H1 (cell line): ENCODE results near the gene PTPN13. TPM values are rescaled to one million over a fixed set of nuclear protein-coding genes. Genes with fewer than 3 reads are reported as not detected.

Experiments used
- CTCF ChIA-PET: fragments of 300-600 bp; sonication (Branson Sonifier 250); formaldehyde crosslinking; loops from one replicate; lab custom pipeline; 2021; ENCODE audit not compliant: partially characterized antibody; lab: Charles Lee
- POLR2A ChIA-PET: fragments of 300-600 bp; sonication (Branson Sonifier 250); formaldehyde crosslinking; loops from one replicate; lab custom pipeline; 2021; ENCODE audit warnings: inconsistent platforms; ENCODE audit not compliant: partially characterized antibody; lab: Charles Lee
- DNase-seq, 2 experiments: peaks; one replicate each; pipeline versions ENCODE4 v3.0.0 to v3.0.0-alpha.2; 2010 to 2022; ENCODE audit warnings: low spot score in 2 of 2, low read depth in 1 of 2, mixed read lengths in 1 of 2
- FAIRE-seq: peaks from 2 replicates; lab custom pipeline; 2011; peaks lifted over from hg19 to GRCh38; lab: Jason Lieb, UNC
- H2AFZ ChIP-seq: 2 replicates; pipeline ENCODE4 v1.8.1; 2012; ENCODE audit warnings: low read length, inconsistent platforms
- H2AK5ac ChIP-seq: 2 replicates; pipeline ENCODE4 v1.6.1; 2013; ENCODE audit warnings: low read depth, low read length
- H2BK120ac ChIP-seq: replicated peaks from 2 replicates; pipeline ENCODE3; 2013; ENCODE audit warnings: low read depth, low read length, inconsistent platforms
- H2BK12ac ChIP-seq: 2 replicates; pipeline ENCODE4 v1.6.1; 2013; ENCODE audit warnings: low read depth, low read length
- H2BK15ac ChIP-seq: 2 replicates; pipeline ENCODE4 v1.6.1; 2013; ENCODE audit warnings: low read length
- H2BK20ac ChIP-seq: 2 replicates; pipeline ENCODE4 v1.6.1; 2013; ENCODE audit warnings: low read length
- H2BK5ac ChIP-seq: 2 replicates; pipeline ENCODE4 v1.6.1; 2013; ENCODE audit warnings: low read depth, low read length
- H3K14ac ChIP-seq: 2 replicates; pipeline ENCODE4 v1.6.1; 2013; ENCODE audit warnings: inconsistent platforms; ENCODE audit not compliant: insufficient read length
- H3K18ac ChIP-seq: 2 replicates; pipeline ENCODE4 v1.6.1; 2013; ENCODE audit warnings: low read length; ENCODE audit errors: extremely low read depth
- H3K23ac ChIP-seq: 2 replicates; pipeline ENCODE4 v1.6.1; 2013; ENCODE audit warnings: inconsistent platforms; ENCODE audit not compliant: insufficient read length
- H3K23me2 ChIP-seq: 2 replicates; pipeline ENCODE4 v1.6.1; 2013; ENCODE audit warnings: low read depth, low read length
- H3K27ac ChIP-seq: 2 replicates; pipeline ENCODE4 v1.6.1; 2011; ENCODE audit warnings: low read depth, low read length, inconsistent platforms
- H3K27me3 ChIP-seq, 4 experiments: replicated peaks in 1 of 4; 1 replicate in 1 of 4; 2 replicates in 3 of 4; pipeline versions ENCODE4 v1.6.1 to v1.8.1; 2011 to 2013; ENCODE audit warnings: low read length in 3 of 4, mild to moderate bottlenecking in 3 of 4, inconsistent platforms in 2 of 4, mixed read lengths in 2 of 4, moderate library complexity in 1 of 4; ENCODE audit not compliant: control insufficient read depth in 3 of 4, insufficient read depth in 3 of 4; ENCODE audit errors: extremely low read depth in 1 of 4
- H3K36me3 ChIP-seq, 4 experiments: 2 replicates each; pipeline versions ENCODE4 v1.6.1 to v1.8.1; 2011 to 2013; ENCODE audit warnings: mild to moderate bottlenecking in 4 of 4, low read length in 3 of 4, moderate library complexity in 2 of 4, control low read depth in 1 of 4, inconsistent platforms in 1 of 4; ENCODE audit not compliant: insufficient read depth in 4 of 4, control insufficient read depth in 2 of 4
- H3K4ac ChIP-seq: replicated peaks from 2 replicates; pipeline ENCODE3; 2013; ENCODE audit warnings: low read length, low read depth, mixed read lengths, inconsistent platforms; ENCODE audit not compliant: insufficient read length
- H3K4me1 ChIP-seq, 4 experiments: replicated peaks in 1 of 4; 1 replicate in 1 of 4; 2 replicates in 3 of 4; pipeline versions ENCODE4 v1.6.1 to v1.8.1; 2011 to 2013; ENCODE audit warnings: low read length in 3 of 4, inconsistent platforms in 2 of 4, mixed read lengths in 1 of 4; ENCODE audit not compliant: insufficient read depth in 4 of 4, control insufficient read depth in 3 of 4
- H3K4me2 ChIP-seq, 2 experiments: 2 replicates each; pipeline versions ENCODE4 v1.6.1 to v1.8.1; 2011 to 2013; ENCODE audit warnings: low read depth in 2 of 2, low read length in 2 of 2, control low read depth in 1 of 2, inconsistent platforms in 1 of 2, mild to moderate bottlenecking in 1 of 2; ENCODE audit not compliant: insufficient read depth in 1 of 2
- H3K4me3 ChIP-seq, 4 experiments: fragments of 200-600, 300-600 bp in 1 of 4; sonication (generic), shearing (Covaris generic), sonication (Bioruptor Twin) in 1 of 4; 2 replicates each; pipeline versions ENCODE4 v1.5.1 to v1.8.1; 2011 to 2016; ENCODE audit warnings: low read length in 4 of 4, low read depth in 3 of 4, control low read depth in 2 of 4, inconsistent platforms in 2 of 4, mild to moderate bottlenecking in 2 of 4, mixed read lengths in 1 of 4, moderate library complexity in 1 of 4; ENCODE audit not compliant: insufficient read depth in 2 of 4; ENCODE audit errors: extremely low read depth in 1 of 4
- H3K56ac ChIP-seq: replicated peaks from 2 replicates; pipeline ENCODE3; 2013; ENCODE audit warnings: low read depth, mild to moderate bottlenecking, mixed read lengths, low read length, inconsistent platforms; ENCODE audit not compliant: insufficient read length
- H3K79me1 ChIP-seq: 2 replicates; pipeline ENCODE4 v1.6.1; 2013; ENCODE audit warnings: low read depth, low read length, control low read depth
- H3K79me2 ChIP-seq, 2 experiments: 2 replicates each; pipeline versions ENCODE4 v1.6.1 to v1.8.1; 2012 to 2013; ENCODE audit warnings: low read length in 2 of 2, mild to moderate bottlenecking in 2 of 2, inconsistent platforms in 1 of 2; ENCODE audit not compliant: insufficient read depth in 2 of 2, control insufficient read depth in 1 of 2
- H3K9ac ChIP-seq, 4 experiments: replicated peaks in 1 of 4; 1 replicate in 1 of 4; 2 replicates in 3 of 4; pipeline versions ENCODE4 v1.6.1 to v1.8.1; 2011 to 2013; ENCODE audit warnings: low read depth in 3 of 4, low read length in 3 of 4, control low read depth in 2 of 4, mild to moderate bottlenecking in 2 of 4, moderate library complexity in 2 of 4, inconsistent platforms in 1 of 4; ENCODE audit errors: extremely low read depth in 1 of 4
- H3K9me3 ChIP-seq, 2 experiments: 2 replicates each; pipeline versions ENCODE4 v1.6.1 to v1.8.1; 2012 to 2013; ENCODE audit warnings: mild to moderate bottlenecking in 2 of 2, moderate library complexity in 2 of 2, control low read depth in 1 of 2, inconsistent platforms in 1 of 2, low read depth in 1 of 2, low read length in 1 of 2, mixed read lengths in 1 of 2; ENCODE audit not compliant: insufficient read depth in 2 of 2
- H4K20me1 ChIP-seq, 2 experiments: replicated peaks in 1 of 2; 2 replicates each; pipeline versions ENCODE3 to v1.8.1; 2011 to 2013; ENCODE audit warnings: inconsistent platforms in 2 of 2, low read length in 2 of 2, mild to moderate bottlenecking in 1 of 2; ENCODE audit not compliant: insufficient read depth in 2 of 2, control insufficient read depth in 1 of 2
- H4K5ac ChIP-seq: 2 replicates; pipeline ENCODE4 v1.6.1; 2013; ENCODE audit warnings: low read length, low read depth, mixed read lengths, inconsistent platforms; ENCODE audit not compliant: insufficient read length
- H4K8ac ChIP-seq: 2 replicates; pipeline ENCODE4 v1.8.0; 2013; ENCODE audit warnings: mild to moderate bottlenecking, moderate library complexity, low read length, inconsistent platforms; ENCODE audit not compliant: insufficient read depth; ENCODE audit errors: extremely low read depth
- H4K91ac ChIP-seq: replicated peaks from 2 replicates; pipeline ENCODE3; 2013; ENCODE audit warnings: low read length, mixed read lengths, inconsistent platforms; ENCODE audit not compliant: insufficient read length
- BCL11A ChIP-seq, 2 experiments: IDR thresholded peaks; one replicate each; pipeline ENCODE4 v1.6.1; 2011; ENCODE audit warnings: low read depth in 2 of 2, low read length in 2 of 2, mild to moderate bottlenecking in 2 of 2
- BRCA1 ChIP-seq: IDR thresholded peaks from 2 replicates; pipeline ENCODE4 v1.6.1; 2012; ENCODE audit warnings: low read depth, low read length, improper control_type of control experiment
- CBX8 ChIP-seq: fragments of 300-800, 300-1000 bp; sonication (generic); IDR thresholded peaks from 2 replicates; pipeline ENCODE4 v1.7.1; 2016; ENCODE audit warnings: low read depth, low read length, borderline replicate concordance
- CEBPB ChIP-seq: IDR thresholded peaks from 2 replicates; pipeline ENCODE4 v1.6.1; 2012; ENCODE audit warnings: low read depth, low read length
- GTF2F1 ChIP-seq: IDR thresholded peaks from 2 replicates; pipeline ENCODE4 v1.6.1; 2012; ENCODE audit warnings: low read depth, low read length, improper control_type of control experiment, borderline replicate concordance
- KDM1A ChIP-seq: fragments of 200-600, 300-600 bp; sonication (generic); IDR thresholded peaks from 2 replicates; pipeline ENCODE4 v1.7.1; 2016; ENCODE audit warnings: mild to moderate bottlenecking, low read length, borderline replicate concordance
- POLR2A ChIP-seq, 2 experiments: IDR thresholded peaks; 1 replicate in 1 of 2; 2 replicates in 1 of 2; pipeline ENCODE4 v1.6.1; 2011; ENCODE audit warnings: low read depth in 2 of 2, low read length in 2 of 2, mild to moderate bottlenecking in 2 of 2; ENCODE audit errors: control extremely low read depth in 1 of 2
- POLR2AphosphoS5 ChIP-seq: IDR thresholded peaks from 2 replicates; pipeline ENCODE4 v1.6.1; 2011; ENCODE audit warnings: low read depth, low read length
- RAD21 ChIP-seq, 2 experiments: IDR thresholded peaks in 1 of 2; conservative IDR thresholded peaks in 1 of 2; 2 replicates each; pipeline ENCODE4 v1.6.1; 2011; ENCODE audit warnings: low read depth in 2 of 2, low read length in 2 of 2, improper control_type of control experiment in 1 of 2, inconsistent platforms in 1 of 2, mild to moderate bottlenecking in 1 of 2, moderate library complexity in 1 of 2
- SRF ChIP-seq: IDR thresholded peaks from 2 replicates; pipeline ENCODE4 v1.6.1; 2011; ENCODE audit warnings: mild to moderate bottlenecking, low read depth, low read length, moderate library complexity
- TAF1 ChIP-seq: IDR thresholded peaks from 2 replicates; pipeline ENCODE4 v1.6.1; 2011; ENCODE audit warnings: mild to moderate bottlenecking, low read depth, low read length
- TBP ChIP-seq: IDR thresholded peaks from 2 replicates; pipeline ENCODE4 v1.6.1; 2011; ENCODE audit warnings: low read depth, low read length, improper control_type of control experiment
- TEAD4 ChIP-seq: IDR thresholded peaks from 2 replicates; pipeline ENCODE4 v1.6.1; 2012; ENCODE audit warnings: low read depth, low read length, inconsistent platforms, mixed read lengths
- YY1 ChIP-seq: IDR thresholded peaks from 2 replicates; pipeline ENCODE4 v1.6.1; 2011; ENCODE audit warnings: low read depth, mild to moderate bottlenecking, low read length
- polyA plus RNA-seq, 7 experiments: library from polyadenylated mRNA; depleted of rRNA in 3 of 7; stranded (reverse) in 5 of 7; unstranded in 2 of 7; fragments of >200 nt in 5 of 7; fragments of 200-250 nt in 2 of 7; gene quantifications; 1 replicate in 5 of 7; 2 replicates in 1 of 7; 4 replicates in 1 of 7; pipeline versions ENCODE4 v1.2.1 to v1.2.3, GENCODE V29; 2011 to 2013; ENCODE audit warnings: missing spikeins in 2 of 7, mixed read lengths in 2 of 7
- total RNA-seq: library from RNA; stranded (reverse); fragmentation: NEBNext Ultra II Directional; extraction: Animal tissue kit (Norgen Biotek cat#: 25700); gene quantifications from 2 replicates; pipeline ENCODE4 v1.2.1, GENCODE V29; 2021
- TF ChIP-seq, protein P1 (sequence below): IDR thresholded peaks from 2 replicates; pipeline ENCODE4 v1.6.1; 2011; ENCODE audit warnings: low read length, improper control_type of control experiment

Gene PTPN13
- total and polyA plus RNA-seq, 2 of the 8 experiments (the other 6 are each of a cell fraction or from before 2014, with no cell fraction given), result 12.7 to 57.9 TPM

DNA sequence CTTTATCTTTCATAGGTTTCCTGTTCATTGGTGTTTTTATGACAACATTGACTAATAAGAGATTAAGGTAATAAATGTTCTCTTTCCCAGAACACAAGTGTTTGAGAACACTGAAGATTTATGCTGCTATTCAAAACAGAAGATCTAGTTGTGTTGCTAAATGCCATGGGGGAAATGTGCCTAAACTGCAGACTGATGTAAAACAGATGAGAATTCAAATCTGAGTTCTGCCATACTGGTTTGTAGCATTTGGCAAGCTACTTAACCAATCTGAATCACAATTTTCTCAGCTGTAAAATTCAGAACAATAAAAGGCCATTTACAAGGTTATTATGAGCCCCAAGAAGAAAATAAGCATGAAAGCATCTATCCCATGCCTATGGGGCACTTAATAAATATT, 252.8 kb downstream of the PTPN13 start:
- Histone ChIP-seq H3K14ac (no peak overlapping the region), H2AK5ac (no peak overlapping the region), H3K9me3 (no peaks in the 10 kb centered on the region), H2BK120ac (no peak overlapping the region), H2BK20ac (no peak overlapping the region), H3K4me1 (no peaks in the 10 kb centered on the region), H3K4me2 (no peak overlapping the region), H3K56ac (no peak overlapping the region), H3K27me3 (no peaks in the 10 kb centered on the region), H2BK12ac (no peak overlapping the region), H2BK5ac (no peak overlapping the region), H3K4ac (no peak overlapping the region), H3K4me3 (no peak overlapping the region), H3K23ac (no peak overlapping the region), H4K8ac (no peak overlapping the region), H3K79me1 (no peaks in the 10 kb centered on the region), H3K27ac (no peak overlapping the region), H2AFZ (no peak overlapping the region), H4K5ac (no peak overlapping the region), H4K91ac (no peak overlapping the region), H3K23me2 (0 out of 2 replicates have a peak, but pooled peaks cover 1% of the 10 kb centered on the region), H3K9ac (no peak overlapping the region), H3K36me3 (no peaks in the 10 kb centered on the region), H3K18ac (no peak overlapping the region), H4K20me1 (no peaks in the 10 kb centered on the region), H3K79me2 (no peaks in the 10 kb centered on the region), H2BK15ac (no peak overlapping the region)
- ChIA-PET CTCF (interaction anchor here (0.6 to 2.7 kb wide), 2 partner anchors 32 to 347 kb away, joined by 3 to 8 read pairs; no protein-coding TSS in a partner anchor), POLR2A (no interaction called here)
- FAIRE-seq (no peak), DNase-seq (no peak)
- TF ChIP-seq CBX8 (no peak), YY1 (no peak), CEBPB (no peak), POLR2A (IDR thresholded peaks at IDR 0.05; ENCODE audit: control extremely low read depth in 1 of 2, low read depth in 2 of 2, low read length in 2 of 2) (no peak), TEAD4 (no peak), TAF1 (no peak), TBP (no peak), RAD21 (IDR thresholded peaks at IDR 0.05 in 1 of 2, conservative IDR thresholded peaks at IDR 0.05 in 1 of 2; ENCODE audit: low read depth in 2 of 2, low read length in 2 of 2) (no peak), POLR2AphosphoS5 (no peak), SRF (no peak), BCL11A (IDR thresholded peaks at IDR 0.05; ENCODE audit: low read depth in 2 of 2, low read length in 2 of 2) (no peak), BRCA1 (no peak), KDM1A (no peak), GTF2F1 (no peak)
- TF ChIP-seq, protein P1, sequence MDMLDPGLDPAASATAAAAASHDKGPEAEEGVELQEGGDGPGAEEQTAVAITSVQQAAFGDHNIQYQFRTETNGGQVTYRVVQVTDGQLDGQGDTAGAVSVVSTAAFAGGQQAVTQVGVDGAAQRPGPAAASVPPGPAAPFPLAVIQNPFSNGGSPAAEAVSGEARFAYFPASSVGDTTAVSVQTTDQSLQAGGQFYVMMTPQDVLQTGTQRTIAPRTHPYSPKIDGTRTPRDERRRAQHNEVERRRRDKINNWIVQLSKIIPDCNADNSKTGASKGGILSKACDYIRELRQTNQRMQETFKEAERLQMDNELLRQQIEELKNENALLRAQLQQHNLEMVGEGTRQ, result no peak
